Measurements from ENCODE around the gene ZNF282.

GRCh38 chr7:149255174-149255573, 59.8 kb downstream of the ZNF282 start:
- no peak for TF ChIP-seq EP300 (IDR thresholded peaks at IDR 0.05; ENCODE audit: low read depth)
- TF ChIP-seq, protein P1, sequence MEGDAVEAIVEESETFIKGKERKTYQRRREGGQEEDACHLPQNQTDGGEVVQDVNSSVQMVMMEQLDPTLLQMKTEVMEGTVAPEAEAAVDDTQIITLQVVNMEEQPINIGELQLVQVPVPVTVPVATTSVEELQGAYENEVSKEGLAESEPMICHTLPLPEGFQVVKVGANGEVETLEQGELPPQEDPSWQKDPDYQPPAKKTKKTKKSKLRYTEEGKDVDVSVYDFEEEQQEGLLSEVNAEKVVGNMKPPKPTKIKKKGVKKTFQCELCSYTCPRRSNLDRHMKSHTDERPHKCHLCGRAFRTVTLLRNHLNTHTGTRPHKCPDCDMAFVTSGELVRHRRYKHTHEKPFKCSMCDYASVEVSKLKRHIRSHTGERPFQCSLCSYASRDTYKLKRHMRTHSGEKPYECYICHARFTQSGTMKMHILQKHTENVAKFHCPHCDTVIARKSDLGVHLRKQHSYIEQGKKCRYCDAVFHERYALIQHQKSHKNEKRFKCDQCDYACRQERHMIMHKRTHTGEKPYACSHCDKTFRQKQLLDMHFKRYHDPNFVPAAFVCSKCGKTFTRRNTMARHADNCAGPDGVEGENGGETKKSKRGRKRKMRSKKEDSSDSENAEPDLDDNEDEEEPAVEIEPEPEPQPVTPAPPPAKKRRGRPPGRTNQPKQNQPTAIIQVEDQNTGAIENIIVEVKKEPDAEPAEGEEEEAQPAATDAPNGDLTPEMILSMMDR (IDR thresholded peaks at IDR 0.05), result no peak
